OCI-LY1 (cell line): Measurements from ENCODE around the gene PRKAR2A.

Experiments
- CTCF ChIP-seq: fragments of 200-600 bp; sonication (generic), shearing (Covaris generic); IDR thresholded peaks from 2 replicates; pipeline ENCODE4 v1.5.1; 2017; ENCODE audit warnings: mild to moderate bottlenecking, antibody characterized with exemption, low read length, moderate library complexity, mixed read lengths
- EZH2 ChIP-seq: fragments of 200-600 bp; sonication (generic), shearing (Covaris generic); IDR thresholded peaks from 2 replicates; pipeline ENCODE4 v1.8.0; 2017; ENCODE audit warnings: borderline replicate concordance, mixed run types, mild to moderate bottlenecking, antibody characterized with exemption, low read length, moderate library complexity, mixed read lengths

DNA sequence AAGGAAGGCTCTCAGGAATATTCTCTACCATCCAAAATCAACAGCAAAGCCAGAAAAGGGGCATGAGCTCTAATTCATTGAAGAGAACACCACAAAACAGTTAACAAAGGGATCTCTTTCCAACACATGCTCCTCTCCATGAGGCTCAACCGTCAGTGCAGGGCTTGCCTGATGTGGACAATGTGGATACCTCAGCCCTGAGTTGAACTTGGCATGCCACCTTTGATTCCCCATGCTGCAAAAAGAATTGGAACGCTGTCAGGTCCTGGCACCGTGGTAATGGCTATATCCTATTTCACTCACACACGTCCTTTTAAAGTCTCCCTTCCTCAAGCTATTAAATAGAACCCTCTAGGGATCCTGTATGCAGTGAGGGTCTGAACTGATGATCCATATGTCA is 100.0 kb downstream of the PRKAR2A start:
- TF ChIP-seq CTCF, result no peak
- TF ChIP-seq EZH2, result no peak
